ENCODE data around the gene HAGHL.

Gene HAGHL

DNA sequence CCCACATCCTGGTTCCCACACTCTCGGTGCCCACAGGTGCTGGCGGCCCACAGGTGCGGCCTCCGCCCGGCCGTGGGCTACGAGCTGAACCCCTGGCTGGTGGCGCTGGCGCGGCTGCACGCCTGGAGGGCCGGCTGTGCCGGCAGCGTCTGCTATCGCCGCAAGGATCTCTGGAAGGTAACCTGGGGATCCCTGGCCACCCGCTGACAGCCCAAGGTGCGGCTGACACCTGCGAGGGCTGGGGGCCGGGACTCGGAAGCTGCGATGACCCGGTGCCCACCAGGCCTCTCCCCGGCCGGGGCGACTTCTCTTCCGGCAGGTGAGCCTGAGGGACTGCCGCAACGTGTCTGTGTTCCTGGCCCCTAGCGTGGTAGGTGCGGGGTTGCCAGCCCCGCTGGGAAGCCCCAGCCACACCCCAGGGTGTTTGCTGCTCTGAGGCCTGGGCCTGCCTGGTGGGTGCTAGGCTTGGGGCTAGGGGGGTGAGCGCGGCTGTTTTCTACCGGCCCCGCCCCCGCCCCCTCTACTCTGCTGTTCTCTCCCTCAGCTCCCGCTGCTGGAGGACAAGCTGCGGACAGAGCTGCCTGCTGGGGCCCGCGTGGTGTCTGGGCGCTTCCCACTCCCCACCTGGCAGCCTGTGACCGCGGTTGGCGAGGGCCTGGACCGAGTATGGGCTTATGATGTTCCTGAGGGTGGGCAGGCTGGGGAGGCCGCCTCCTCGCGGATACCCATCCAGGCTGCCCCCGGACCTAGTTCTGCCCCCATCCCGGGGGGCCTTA is 5.0 kb upstream of the HAGHL start:
- no peak for DNase-seq (ENCODE audit: low read depth)

DNA sequence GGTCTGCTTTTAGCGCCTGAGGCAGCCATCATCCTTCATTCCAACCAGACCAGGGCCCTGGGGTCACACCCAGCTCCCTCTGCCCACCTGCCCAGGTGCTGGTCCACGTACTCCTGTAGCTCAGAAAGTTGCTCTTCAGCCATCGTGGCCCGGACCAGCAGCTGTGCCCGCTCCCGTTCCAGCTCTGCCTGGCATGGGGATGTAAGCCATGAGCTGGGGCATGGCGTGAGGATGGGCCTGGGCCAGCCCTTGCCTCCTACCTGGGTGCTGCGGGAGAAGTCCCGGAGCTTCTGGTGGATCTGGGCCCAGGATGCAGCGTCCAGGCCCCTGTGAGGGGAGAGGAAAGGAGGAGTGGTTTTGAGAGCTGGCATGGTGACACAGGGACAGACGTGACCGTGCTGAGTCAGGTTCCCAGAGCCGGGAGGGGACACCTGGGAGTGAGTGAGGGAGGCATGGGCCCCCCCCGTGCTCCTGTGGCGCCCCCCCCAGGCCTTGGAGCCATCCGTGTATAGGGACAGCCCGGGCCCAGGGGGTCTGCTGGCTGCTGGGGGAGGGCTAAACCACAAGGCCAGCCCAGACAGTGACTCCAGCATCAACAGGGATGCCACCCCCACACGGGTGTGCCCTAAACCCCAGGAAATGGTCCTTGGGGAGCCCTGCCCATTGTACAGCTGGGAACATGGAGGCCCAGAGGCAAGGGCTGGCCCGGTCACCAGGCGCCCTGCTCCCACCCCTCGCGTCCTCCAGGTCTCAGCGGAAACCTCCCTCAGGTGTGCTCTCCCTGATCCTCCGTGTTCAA is 3.9 kb upstream of the HAGHL start:
- DNase-seq (ENCODE audit: low read depth), result no peak

DNA sequence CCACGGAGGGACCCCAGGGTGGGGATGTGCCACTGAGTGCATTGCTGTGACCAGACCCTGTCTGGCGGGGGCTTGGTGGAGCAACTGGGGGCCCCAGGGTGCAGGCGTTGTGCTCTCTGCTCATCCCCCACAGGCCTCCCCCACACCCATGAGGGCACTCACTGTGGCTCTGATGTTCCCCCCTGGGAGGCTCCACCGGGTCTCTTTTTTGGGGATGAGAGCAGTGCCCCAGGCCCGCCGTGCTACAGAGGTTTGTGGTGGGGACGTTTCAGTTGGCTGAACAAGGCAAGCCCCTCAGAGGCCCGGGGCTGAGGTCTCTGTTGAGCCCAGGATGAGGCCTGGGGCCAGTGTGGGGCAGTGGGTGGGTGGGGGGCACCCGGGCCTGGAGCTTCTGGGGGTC is 3.2 kb upstream of the HAGHL start:
- no peak for DNase-seq (ENCODE audit: low read depth)

DNA sequence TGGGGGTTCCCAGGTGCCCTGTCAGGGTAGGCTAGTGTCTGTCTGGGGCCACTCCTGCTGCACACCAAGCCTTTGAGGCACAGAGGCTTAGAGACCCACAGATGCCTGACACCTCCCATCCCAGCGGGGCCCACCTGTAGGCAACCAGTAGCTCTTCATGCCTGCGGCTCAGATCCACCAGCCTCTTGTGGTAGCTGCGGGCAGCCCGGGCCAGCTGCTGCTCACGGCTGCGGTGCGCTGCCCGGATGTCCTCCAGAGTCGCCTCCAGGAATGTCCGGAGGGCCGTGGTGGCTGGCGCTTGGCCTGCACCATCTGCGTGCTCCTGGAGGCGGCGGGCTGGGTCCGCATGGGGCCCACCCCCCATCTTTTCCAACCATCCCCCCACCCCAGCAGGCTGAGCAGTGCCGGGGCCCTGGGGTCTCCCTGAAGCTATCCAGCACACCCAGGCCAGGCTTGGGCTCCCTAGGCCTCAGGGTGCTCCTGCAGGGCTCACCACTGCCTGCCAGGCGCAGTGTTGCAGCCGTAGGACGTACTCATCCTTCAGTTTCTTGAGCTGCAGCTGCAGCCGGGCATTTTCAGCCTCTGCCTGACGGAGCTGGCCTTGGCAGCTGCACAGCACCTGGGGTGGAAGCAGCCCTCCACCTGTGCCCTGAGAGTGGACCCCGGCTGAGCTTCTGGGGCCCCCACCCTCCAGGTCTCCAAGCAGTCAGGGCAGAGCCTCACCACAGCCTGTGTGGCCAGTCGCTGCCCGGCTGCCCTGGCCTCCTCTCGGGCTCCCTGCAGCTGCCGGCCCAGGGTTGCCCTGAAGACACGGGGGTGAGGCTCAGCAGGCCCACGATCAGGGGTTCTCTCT is 2.5 kb upstream of the HAGHL start:
- no peak for DNase-seq (ENCODE audit: low read depth)

DNA sequence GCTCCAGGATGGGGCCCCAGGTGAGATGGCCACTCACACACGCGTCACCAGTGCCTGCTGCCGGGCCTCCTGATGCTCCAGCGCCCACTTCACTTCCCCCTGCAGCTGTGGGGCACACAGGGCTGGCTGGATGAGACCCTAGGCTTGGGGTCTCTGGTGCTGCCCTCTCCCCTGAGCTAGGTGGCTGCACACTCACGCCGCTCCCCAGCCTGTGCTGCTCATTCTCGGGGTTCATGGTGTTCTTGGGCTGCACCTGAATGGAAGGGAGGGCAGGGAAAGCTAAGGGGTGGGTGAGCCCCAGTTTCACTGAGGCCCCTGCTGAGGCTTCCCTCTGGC is 1.9 kb upstream of the HAGHL start:
- no peak for DNase-seq (ENCODE audit: low read depth)

DNA sequence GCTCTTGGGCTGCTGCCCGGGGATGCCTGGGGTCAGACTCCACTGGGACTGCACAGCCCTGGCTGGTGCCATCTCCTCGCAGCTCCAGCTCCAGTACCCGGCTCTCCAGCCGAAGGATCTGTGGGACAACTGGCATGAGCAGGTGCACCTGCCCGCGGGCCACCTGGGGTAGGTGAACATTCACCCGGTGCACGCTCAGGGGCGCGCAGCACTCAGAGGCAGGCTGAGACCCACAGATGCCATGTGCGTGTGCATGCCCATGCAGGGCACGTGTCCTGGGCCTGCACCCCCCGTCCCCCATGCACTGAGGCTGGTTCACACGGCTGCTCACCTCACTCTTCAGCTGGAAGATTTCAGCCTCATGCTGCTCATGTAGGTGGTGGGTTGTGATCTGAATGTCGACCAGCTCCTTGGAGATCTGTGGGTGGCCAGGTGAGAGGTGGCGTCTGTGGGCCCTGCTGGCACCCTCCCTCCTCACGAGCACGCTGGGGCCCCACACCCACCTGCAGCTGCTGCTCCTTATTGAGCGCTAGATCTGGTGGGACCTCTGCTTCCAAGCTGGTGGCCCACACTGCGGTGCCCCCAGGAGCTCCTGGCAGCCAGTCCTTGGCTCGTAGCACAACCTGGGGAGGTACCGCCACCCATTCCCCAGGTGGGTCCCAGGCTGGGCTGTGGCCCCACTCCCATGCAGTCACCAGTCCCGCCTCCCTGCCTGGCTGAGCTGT is 1.3 kb upstream of the HAGHL start:
- DNase-seq (ENCODE audit: low read depth), result no peak

DNA sequence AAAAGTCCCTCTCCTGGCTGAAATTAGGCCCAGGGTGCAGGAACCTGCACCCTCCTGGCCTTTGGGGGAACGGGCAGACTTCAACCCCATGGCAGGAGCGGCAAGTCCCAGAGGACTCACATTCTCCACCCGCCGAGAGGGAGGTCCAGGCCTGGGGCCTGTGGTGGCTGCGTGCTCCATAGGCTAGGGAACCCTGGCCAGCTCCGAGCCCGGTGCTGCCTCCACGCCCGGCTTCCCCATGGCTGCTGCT is 793 bp upstream of the HAGHL start:
- DNase-seq (ENCODE audit: low read depth), result no peak

DNA sequence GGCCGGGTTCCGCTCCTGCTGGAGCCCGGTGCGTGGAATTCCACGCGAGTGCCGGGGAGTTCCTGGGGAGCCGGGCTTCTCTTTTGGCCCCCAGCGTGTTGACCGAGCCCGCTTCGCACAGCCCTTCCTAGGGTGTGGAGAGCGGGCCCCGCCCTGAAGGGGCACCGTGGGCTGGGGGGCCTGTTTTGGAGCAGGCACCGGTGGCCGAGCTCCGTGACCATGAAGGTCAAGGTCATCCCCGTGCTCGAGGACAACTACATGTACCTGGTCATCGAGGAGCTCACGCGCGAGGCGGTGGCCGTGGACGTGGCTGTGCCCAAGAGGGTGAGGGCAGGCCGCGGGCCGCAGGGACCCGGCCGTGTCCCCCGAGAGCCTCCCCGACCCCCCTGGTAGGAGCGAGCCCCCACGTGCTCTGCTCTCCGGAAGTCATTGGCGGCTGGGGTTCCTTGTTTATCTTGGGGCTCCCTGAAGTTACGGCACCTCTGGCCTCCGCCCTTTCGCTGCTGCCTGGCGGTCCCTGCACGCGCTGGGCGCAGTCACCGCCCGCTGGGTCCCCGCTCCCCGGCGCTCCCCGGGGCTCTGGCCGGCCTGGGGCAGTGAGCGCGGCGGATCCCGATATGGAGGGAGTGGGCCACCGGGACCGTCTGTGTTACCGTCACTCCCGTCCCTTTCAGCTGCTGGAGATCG is 528 bp downstream of the HAGHL start:
- no peak for DNase-seq (ENCODE audit: low read depth)

DNA sequence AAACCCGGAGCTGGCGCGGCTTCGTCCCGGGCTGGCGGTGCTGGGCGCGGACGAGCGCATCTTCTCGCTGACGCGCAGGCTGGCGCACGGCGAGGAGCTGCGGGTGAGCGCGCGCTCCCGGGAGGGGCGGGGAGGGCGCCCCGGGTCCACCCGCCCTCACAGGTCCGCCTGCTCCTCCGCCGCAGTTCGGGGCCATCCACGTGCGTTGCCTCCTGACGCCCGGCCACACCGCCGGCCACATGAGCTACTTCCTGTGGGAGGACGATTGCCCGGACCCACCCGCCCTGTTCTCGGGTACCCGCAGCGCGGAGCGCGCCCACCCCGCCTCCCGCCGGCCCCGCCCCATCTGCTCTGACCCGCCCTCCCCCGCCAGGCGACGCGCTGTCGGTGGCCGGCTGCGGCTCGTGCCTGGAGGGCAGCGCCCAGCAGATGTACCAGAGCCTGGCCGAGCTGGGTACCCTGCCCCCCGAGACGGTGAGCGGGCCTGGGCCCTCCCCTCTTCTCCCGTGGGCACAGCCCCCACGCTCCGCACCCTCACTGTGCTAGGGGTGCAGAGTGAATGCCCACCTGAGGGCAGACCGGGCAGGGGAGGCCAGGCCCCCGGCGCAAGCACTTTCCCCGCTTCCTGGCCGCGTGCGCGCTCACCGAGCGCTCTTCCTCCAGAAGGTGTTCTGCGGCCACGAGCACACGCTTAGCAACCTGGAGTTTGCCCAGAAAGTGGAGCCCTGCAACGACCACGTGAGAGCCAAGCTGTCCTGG is 1.4 kb downstream of the HAGHL start:
- peak; percentile 86 for DNase-seq (ENCODE audit: low read depth)

DNA sequence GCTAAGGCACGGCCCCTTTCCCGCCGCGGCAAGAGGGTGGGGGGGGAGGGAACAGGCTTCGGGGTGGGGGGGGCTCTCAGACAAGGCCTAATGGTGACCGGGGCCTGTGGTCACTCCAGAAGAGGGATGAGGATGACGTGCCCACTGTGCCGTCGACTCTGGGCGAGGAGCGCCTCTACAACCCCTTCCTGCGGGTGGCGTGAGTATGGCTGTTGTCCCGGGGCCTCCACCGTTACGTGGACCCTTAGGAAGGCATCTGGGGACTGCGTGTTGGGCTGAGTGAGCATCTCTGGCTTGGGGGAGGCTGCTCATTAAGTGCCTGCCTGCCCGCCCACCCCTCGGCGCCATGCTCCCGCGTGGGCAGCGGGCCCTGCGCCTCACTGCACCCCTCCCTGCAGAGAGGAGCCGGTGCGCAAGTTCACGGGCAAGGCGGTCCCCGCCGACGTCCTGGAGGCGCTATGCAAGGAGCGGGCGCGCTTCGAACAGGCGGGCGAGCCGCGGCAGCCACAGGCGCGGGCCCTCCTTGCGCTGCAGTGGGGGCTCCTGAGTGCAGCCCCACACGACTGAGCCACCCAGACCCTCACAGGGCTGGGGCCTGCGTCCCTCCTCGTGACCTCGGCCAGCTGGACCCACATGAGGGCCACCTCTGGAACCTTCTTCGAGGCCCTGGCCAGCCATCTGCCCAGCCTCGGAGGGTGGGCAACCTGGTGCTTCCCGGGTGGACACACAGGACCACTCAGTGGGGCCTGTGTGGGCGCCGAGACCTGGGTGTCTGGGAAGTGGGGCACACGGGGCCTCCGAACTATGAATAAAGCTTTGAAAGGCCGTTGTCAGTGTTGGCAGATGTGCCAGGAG is 2.2 kb downstream of the HAGHL start:
- no peak for DNase-seq (ENCODE audit: low read depth)

DNA sequence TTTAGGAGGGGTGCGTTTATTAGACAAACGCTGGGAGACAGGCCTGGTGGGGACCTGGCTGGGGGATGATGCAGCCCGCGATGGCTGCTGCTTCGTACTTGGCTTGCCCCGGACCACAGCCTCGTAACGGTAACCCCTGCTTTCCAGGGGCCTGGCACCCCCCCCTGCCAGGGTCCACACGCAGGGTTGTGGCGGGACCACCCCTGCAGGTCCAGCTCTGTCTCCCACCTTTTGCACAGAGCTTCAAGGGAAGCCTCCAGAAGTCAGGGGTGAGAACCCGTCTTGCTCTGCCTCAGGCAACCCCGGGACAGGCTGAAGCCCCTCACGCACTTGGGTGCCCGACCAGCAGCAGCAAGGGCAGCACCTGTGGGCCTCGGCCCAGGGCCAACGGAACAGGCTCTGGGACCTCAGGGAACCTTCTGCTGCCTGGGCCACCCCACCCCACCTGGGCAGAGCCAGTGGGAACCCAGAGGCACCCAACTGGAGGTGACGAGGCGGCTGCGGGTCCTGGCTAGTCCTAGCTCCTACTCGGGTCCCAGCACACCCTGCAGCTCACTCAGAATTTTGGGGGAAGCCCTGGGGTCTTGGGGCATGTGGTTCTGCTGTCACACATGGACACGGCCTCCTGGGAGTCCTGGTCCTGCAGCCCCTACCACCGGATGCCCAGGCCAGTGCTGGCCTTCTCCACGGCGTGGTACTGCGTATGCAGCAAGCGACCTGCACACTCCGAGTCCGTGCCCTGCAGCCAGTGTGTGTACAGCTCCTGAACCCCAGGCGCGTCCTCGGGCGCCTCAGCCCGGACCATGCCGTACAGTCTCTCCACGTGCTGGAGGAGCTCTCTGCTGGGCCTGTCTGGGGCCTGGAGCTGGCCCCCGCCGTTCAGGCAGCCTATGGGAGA is 3.1 kb downstream of the HAGHL start:
- DNase-seq (ENCODE audit: low read depth), result no peak

DNA sequence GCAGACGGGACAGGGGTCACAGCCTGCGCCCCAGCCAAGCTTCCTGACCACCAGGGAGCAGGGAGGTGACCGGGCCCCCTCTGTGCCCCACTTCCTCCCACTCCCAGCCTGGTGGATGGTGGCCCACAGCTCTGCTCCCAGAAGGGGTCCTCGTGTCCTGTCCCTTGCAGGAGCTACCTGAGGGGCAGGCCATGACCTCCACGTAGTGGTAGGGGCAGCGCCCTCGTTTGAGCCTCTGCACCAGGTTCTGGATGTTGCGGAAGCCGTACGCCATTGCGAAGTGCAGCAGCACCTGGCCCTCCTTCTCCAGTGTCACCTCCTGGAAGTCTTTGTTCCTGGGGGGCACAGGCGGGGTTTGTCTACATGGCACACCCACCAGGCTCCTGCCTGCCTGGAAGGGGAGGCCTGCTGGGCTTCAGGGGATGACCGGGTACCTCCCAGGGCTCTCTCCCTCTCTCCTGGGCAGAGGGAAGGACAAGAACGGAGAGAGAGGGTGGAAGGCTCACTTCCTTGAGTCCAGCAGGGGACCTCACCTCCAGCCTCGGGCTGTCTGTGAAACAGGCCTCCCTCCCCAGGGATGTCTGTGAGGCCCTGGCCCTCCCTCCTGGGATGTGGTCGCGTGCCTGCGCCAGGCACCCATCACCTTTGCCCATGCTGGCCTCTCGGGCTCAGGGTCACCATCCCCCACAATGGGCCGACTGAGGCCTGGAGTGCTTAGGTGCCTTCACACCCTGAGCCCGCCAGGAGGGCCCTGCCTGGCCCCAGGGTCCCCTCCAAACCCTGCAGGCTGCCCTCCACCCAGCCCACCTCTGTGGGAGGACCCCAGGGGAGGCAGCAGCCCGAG is 4.0 kb downstream of the HAGHL start:
- DNase-seq (ENCODE audit: low read depth), result no peak

DNA sequence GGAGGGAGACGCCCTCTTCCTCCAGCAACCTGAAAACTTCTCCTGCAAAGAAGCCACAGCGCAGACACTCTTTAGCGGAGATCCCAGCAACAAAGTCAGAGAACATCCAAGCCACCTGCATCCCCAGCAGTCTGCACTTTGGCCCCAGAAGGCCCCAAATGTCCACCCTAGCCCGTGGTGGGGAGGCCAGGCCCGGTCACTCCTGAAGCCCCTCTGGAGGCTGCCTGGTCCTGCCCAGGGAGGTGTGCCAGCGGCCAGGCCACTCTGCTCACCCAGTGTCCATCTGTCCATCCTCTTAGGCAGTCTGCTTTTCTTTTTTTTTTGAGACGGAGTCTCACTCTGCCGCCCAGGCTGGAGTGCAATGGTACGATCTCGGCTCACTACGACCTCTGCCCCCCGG is 5.4 kb downstream of the HAGHL start:
- DNase-seq (ENCODE audit: low read depth), result no peak

DNA sequence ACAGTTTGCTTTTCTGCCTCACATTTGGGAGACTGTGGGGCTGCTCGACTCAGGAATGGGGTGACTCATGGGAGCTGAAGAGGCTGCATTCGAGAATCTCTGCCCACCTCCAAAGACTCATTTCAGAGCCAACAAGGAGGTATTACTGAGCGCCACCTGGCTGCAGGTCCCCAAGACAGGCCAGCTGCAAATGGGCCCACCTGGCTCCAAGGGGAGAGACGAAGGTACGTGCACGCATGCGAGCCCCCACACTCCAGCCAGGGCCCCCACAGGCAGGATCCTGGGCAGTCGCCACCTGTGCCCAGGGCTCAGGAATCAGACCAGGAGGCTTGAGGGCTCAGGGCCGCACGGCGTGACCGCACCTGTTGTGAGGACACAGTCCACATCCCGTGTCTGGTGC is 6.0 kb downstream of the HAGHL start:
- no peak for DNase-seq (ENCODE audit: low read depth)

DNA sequence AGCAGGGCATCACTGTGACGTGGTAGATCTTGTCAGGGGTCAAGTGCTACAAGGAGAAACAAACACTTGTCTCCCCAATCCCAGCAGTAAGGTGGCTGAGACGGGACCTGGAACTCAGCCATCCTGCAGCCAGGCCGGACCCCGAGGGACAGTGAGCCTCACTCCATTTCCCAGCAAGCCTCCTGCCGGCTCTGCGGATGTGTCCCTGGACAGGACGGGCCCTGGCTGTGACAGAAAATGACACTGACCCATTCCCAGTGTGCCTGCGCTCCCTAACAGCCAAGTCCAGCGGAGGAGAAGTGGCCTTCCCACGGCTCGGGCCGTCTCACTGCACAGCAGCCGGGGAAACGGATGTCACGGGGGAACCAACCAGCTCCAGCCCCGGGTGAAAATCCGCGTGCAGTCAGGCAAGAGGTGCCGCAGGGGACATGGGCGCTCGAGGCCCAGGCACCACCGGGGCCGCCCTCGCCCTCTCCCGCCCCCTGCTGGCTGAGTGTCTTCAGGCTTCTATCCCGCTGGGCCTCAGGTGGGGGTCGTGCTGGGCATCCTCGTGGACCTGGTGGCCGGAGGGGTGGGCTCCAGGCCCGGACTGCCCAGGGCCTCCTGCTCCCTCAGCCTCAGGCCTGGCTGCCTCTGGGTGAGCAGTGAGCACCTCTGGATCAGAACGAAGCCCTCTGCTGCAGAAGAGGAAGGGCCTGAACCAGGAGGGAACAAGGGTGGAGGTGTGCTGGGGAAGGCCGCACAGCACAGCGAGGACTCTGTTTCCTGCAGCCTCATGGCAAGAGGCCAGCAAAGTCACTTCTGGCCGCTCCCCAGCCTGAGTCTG is 6.7 kb downstream of the HAGHL start:
- no peak for DNase-seq (ENCODE audit: low read depth)

DNA sequence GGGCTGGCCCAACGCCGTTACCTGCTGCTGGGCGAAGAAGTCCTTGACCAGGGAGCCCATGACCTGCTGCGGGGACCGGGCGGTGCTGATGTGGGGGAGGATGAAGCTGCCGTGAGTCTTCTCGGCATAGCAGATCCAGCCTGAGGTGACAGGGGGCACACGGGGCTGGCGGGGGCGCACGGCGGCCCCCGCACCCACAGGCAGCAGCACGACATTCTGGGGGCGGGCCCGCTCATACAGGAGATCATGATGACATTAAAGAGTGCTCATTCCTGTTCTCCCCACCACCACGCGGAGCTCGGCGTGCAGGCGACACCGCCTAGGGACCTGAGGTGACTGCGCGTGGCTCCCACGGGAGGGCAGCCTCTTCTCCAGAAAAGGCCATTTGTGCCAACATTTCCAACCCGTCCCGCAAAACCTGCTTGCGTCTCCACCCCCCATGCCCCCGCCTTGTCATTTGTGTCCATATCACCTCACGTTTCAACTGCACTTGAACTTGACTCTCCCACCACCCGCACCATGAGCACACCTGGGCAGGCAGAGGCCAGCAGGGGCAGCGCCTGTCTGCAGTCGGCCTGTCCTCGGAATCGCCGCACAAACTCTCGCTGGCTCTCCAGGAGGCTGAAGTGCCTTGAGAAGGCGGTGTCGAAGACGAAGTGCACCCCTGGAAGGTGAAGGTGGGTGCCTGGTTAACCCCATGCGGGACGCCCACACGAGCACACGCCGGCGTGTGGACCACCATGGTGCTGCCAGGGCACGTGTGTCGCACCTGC is 7.5 kb downstream of the HAGHL start:
- DNase-seq (ENCODE audit: low read depth), result no peak
